ENCODE measurements around the gene PRPSAP2.

The PRPSAP2 gene

GRCh38 chr17:18960803-18961511, 103.0 kb downstream of the PRPSAP2 start:
- TF ChIP-seq, protein P1, sequence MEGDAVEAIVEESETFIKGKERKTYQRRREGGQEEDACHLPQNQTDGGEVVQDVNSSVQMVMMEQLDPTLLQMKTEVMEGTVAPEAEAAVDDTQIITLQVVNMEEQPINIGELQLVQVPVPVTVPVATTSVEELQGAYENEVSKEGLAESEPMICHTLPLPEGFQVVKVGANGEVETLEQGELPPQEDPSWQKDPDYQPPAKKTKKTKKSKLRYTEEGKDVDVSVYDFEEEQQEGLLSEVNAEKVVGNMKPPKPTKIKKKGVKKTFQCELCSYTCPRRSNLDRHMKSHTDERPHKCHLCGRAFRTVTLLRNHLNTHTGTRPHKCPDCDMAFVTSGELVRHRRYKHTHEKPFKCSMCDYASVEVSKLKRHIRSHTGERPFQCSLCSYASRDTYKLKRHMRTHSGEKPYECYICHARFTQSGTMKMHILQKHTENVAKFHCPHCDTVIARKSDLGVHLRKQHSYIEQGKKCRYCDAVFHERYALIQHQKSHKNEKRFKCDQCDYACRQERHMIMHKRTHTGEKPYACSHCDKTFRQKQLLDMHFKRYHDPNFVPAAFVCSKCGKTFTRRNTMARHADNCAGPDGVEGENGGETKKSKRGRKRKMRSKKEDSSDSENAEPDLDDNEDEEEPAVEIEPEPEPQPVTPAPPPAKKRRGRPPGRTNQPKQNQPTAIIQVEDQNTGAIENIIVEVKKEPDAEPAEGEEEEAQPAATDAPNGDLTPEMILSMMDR (IDR thresholded peaks at IDR 0.05; ENCODE audit: extremely low read depth, missing control alignments), result peak; percentile 80
- peak; percentile 88 for DNase-seq (ENCODE audit: low spot score)

- DNase-seq (ENCODE audit: low spot score), result peak; percentile 72
- TF ChIP-seq, protein P1 (IDR thresholded peaks at IDR 0.05; ENCODE audit: extremely low read depth, missing control alignments), result no peak
These were observed 103.9 kb downstream of the PRPSAP2 start for GRCh38 chr17:18961634-18962493.

GRCh38 chr17:18962494-18962815, 104.5 kb downstream of the PRPSAP2 start:
- DNase-seq (ENCODE audit: low spot score), result no peak
- TF ChIP-seq, protein P1 (IDR thresholded peaks at IDR 0.05; ENCODE audit: extremely low read depth, missing control alignments), result no peak

- DNase-seq (ENCODE audit: low spot score), result no peak
- TF ChIP-seq, protein P1 (IDR thresholded peaks at IDR 0.05; ENCODE audit: extremely low read depth, missing control alignments), result no peak
These were observed 105.4 kb downstream of the PRPSAP2 start for GRCh38 chr17:18963126-18964017.

DNA sequence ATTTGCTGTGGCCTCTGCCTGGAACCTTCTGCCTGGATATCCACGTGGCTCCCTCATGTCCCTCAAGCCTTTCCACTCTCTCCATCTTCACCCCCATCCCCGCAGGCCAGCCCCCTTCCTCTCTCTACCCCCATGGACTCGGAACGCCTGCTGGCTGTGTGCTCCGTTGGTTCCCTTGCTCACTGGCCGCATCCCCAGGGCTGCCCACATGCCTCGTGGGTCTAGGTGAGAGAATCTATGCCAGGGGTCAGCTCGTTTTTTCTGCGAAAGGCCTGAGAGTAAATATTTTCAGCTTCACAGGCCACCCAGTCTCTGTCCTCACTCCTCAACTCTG, 106.1 kb downstream of the PRPSAP2 start:
- DNase-seq (ENCODE audit: low spot score), result no peak
- TF ChIP-seq, protein P1 (IDR thresholded peaks at IDR 0.05; ENCODE audit: extremely low read depth, missing control alignments), result no peak

DNA sequence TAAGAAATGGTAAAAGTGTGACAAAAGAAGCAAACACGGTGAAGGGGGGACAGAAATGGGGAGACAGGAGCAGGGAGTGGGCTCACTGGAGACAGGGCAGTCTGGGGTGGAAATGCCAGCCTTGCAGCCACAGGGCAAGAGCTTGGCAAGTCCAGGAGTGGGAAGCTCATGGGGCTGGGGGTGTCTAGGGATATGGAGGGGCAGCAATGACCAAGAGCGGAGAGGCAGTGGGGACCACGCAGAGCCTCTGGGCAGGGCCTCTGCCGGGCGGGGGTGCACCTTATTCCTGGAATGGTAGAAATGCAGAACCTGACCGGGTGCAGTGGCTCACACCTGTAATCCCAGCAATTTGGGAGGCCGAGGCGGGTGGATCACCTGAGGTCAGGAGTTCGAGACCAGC, 106.6 kb downstream of the PRPSAP2 start:
- DNase-seq (ENCODE audit: low spot score), result no peak
- TF ChIP-seq, protein P1 (IDR thresholded peaks at IDR 0.05; ENCODE audit: extremely low read depth, missing control alignments), result no peak

All from GM20000 (cell line).